G401 (cell line): ENCODE measurements around the gene ZNF232. TPM values are rescaled to one million over a fixed set of nuclear protein-coding genes. Genes with fewer than 3 reads are reported as not detected.
"Not testable (repeated sequence)": the region's sequence is repeated elsewhere in the genome, so short reads cannot be mapped to it uniquely, and the experiment has no call there.

Experiments used
- DNase-seq: peaks from one replicate; pipeline ENCODE4 v3.0.0-alpha.2; 2015; ENCODE audit warnings: low spot score
- in situ Hi-C: cut with HindIII; loops from 2 replicates; pipeline ENCODE4 v1.10.0; 2016; ENCODE audit warnings: low sequenced_read_pairs, mixed read lengths
- total RNA-seq: library from RNA; depleted of rRNA; stranded (reverse); fragments of >200 nt; shearing (Covaris generic); gene quantifications from 2 replicates; pipeline ENCODE4 v1.2.3, GENCODE V29; 2014

The ZNF232 gene
- total RNA-seq, 1 experiment from 2014 or later = 10.1 TPM

- DNase-seq = no peak
- in situ Hi-C loops = no loop called here
These were observed 4.3 kb upstream of the ZNF232 start, which contains the start of gene USP6 for GRCh38 chr17:5115673-5116651. Gene USP6 (plus strand): TSS chr17:5116032. CDS start chr17:5130368, 14,336 bp downstream.

- DNase-seq = no peak
- in situ Hi-C loops = no loop called here
These were observed 862 bp downstream of the ZNF232 start for GRCh38 chr17:5110816-5111215.

GRCh38 chr17:5100832-5101231 is 10.8 kb downstream of the ZNF232 start:
- in situ Hi-C loops = no loop called here
- no peak for DNase-seq

- DNase-seq = no peak
- in situ Hi-C loops = no loop called here
These were observed 12.4 kb downstream of the ZNF232 start for GRCh38 chr17:5099271-5099670.

DNA sequence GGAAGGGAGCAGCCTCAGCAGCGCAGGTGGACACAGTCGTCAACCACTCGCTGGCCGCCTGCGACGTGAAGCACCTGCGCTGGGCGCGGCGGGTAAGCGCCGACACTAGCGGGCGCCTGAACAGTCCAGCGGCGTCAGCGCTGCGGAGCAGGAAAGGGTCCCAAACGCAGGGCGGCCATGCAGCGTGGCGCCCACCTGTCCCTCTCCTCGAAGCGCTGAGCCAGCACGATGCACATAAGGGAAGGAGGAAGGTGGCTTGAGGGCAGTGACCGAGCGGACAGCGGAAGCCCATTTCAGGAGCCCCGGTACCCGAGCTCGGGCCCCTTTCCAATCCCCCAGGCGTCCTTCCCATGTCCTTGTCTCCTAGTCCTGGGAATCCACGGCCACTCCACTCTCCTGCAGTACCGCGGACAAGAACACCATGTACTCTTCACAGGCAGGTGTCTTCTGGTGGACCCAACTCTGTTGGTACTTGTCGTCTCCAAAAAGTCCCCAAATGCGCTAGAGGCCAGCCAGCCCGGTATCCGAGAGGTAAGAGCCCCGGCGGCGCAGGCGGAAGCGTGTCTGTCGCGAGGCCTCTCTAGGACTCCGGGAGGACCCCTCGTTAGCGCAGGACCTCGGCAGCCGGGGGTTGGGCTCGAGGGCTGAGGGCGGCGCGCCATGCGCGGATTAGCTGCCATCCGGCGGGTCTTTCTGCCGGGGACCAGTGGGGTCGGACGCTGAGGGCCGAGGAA is 14.4 kb downstream of the ZNF232 start:
- peak; percentile 81 for DNase-seq
- in situ Hi-C loops = no loop called here

- no peak for DNase-seq
- in situ Hi-C loops = no loop called here
These were observed 15.0 kb downstream of the ZNF232 start for GRCh38 chr17:5096731-5097100.

DNA sequence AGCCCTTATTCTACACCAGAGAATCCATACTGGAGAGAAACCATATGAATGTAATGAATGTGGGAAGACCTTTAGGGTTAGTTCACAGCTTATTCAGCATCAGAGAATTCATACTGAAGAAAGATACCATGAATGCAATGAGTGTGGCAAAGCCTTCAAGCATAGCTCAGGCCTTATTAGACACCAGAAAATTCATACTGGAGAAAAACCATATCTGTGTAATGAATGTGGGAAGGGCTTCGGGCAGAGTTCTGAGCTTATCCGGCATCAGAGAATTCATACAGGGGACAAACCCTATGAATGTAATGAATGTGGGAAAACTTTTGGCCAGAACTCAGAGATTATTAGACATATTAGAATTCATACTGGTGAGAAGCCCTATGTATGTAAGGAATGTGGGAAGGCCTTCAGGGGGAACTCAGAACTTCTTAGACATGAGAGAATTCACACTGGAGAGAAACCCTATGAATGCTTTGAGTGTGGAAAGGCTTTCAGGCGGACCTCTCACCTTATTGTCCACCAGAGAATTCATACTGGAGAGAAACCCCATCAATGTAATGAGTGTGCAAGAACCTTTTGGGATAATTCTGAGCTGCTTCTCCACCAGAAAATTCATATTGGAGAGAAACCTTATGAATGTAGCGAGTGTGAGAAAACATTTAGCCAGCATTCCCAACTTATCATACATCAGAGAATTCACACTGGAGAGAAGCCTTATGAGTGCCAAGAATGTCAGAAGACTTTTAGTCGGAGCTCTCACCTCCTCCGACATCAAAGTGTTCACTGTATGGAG is 19.3 kb downstream of the ZNF232 start:
- DNase-seq = no peak
- in situ Hi-C loops = no loop called here

- no peak for DNase-seq
- in situ Hi-C loops = no loop called here
These were observed 31.1 kb downstream of the ZNF232 start for GRCh38 chr17:5080591-5080990.

DNA sequence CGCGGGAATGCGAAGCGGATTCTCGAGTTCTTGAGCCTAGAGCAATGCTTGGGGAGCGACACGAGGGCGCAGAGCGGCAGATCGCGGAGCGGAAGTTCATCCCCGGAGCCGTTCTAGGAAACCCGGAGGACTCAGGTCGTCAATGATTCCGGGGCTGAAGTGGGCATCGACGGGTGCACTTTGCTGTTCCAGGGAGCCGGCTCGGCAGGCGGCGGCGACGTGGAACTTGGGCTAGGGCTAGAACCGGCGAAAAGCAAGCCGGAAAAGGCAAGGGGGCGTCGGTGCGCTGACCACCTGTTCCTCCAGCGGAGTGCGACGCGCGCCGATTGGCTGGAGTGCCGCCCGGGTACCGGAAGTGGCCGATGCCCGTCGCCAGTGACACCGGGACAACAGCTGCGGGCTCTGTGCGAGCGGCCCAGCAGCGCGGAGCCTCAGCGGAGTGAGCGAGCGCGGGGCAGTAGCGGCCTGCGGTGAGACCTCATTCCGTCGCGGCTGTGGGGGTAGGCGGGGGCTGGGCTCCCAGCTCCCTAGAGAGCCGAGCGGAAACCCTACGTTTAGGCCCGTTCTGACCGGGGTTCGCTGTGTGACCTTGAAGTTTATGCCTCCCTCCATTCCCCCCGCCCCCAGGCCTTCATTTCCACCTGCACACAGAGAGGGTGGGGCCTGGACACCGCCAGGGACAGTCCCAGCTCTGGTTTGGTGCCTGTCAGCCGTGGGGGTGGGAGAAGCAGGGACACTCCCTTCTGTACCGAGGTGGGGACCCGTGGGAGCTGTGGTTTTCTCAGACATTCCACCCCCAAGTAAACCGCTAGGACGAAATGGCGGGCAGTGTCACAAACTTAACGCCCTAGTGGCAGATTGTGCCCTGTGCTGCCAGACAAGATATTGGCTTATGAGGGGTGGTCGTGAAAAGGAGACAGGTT is 33.3 kb downstream of the ZNF232 start, which contains the start of gene ZFP3:
ZFP3 (plus strand) TSS at position 362 of the 923 bp plus-strand sequence. CDS start 13,038 bp downstream, outside the sequence.
- in situ Hi-C loops = no loop called here
- peak; percentile 87 for DNase-seq

DNA sequence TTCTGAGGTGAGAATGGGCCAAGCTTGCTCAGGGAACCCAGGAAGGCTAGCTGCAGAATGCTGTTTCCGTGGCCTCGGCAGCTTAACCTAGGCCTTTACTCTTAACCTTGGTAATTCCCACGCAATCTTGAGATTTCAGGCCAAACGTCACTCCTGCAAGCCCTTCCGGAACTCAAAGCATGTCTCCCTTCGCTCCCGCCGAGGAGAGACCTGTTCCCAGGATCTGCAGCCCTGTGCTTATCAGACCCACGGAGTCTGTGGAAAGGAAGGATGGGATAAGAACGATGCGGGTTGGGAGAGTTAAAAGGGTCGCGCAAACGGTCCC is 33.9 kb downstream of the ZNF232 start:
- in situ Hi-C loops = no loop called here

GRCh38 chr17:5077275-5077674 is 34.4 kb downstream of the ZNF232 start:
- in situ Hi-C loops, DNase-seq: not testable (repeated sequence)

More for the DNA sequence above, 33.9 kb downstream of the ZNF232 start:
- no peak for DNase-seq

DNA sequence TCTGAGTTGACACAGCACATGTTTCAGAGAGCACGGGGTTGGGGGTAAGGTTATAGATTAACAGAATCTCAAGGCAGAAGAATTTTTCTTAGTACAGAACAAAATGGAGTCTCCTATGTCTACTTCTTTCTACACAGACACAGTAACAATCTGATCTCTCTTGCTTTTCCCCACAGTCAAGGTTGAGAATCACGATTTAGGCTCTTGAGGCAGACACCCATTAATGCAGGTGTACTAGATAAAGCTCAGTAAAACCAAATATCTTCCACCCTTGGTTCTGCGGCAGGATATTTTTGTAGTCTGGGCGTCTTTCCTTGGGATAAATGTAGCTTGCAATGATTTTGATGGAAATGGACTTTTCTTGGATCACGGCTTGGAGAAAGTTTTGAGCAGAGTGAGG is 36.2 kb downstream of the ZNF232 start:
- in situ Hi-C loops, DNase-seq: not testable (repeated sequence)

- no peak for DNase-seq
- in situ Hi-C loops = no loop called here
These were observed 42.0 kb downstream of the ZNF232 start for GRCh38 chr17:5069724-5070123.

DNA sequence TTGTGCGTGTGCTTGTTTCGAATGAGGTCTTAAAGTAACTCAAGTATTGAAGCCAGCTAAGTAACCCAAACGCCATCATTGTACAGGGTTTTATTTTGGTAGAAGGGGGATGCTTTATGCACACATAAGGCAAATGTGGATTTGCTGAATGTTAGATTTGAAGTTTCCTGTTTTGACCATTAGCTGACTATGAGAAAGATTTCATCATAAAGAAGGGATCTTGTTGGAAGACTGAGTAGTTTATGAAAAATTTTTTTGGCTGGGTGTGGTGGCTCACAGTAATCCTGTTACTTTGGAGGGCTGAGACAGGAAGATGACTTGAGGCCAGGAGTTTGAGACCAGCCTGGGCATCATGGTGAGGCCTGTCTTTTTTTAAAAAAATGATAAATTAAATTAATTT is 43.4 kb downstream of the ZNF232 start:
- in situ Hi-C loops = no loop called here
- DNase-seq = no peak

DNA sequence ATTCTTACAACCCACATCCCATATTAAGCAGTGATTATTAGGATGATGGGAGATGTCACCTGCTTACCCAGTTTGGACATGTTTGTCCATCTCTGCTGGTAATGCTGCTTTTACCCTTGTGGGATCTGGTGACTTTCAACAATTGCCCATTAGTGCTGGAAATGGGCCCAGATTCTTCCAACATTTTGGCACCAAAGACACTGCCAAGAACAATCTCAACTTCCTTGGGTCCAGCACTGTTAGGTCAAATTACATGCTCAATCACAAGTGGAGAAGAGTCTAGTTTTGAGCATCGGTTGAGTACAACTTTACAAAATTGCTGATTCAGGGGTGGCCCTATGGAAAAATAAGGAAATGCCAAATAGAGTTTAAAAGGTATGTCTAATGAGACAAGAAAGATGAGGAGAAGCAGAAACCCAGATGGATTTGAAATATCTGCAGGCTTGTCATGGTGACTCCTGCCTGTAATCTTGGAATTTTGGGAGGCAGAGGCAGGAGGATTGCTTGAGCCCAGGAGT is 46.4 kb downstream of the ZNF232 start:
- DNase-seq = no peak
- in situ Hi-C loops = no loop called here
